Vagina (tissue), 2 donors: ENCODE data around the gene PPIAL4G. TPM values are rescaled to one million over a fixed set of nuclear protein-coding genes. Genes with fewer than 3 reads are reported as not detected.
"Not testable (repeated sequence)": the region's sequence is repeated elsewhere in the genome, so short reads cannot be mapped to it uniquely, and the experiment has no call there.

ENCODE experiments used
- DNase-seq, 2 donors: peaks; one replicate each; pipeline ENCODE4 v3.0.0-alpha.2; 2017; ENCODE audit errors: extremely low spot score in 2 of 2
- H3K27ac ChIP-seq: fragments of 200-600 bp; sonication (generic); one replicate; pipeline ENCODE4 v1.5.1; 2019
- H3K27me3 ChIP-seq: fragments of 200-600 bp; sonication (generic); one replicate; pipeline ENCODE4 v1.5.1; 2019
- H3K36me3 ChIP-seq, 2 donors: fragments of 200-600 bp; sonication (generic); one replicate each; pipeline ENCODE4 v1.5.1; 2017 to 2019
- H3K4me1 ChIP-seq: fragments of 200-600 bp; sonication (generic); one replicate; pipeline ENCODE4 v1.5.1; 2019
- H3K4me3 ChIP-seq, 2 donors: fragments of 200-600 bp; sonication (generic); 1 replicate in 1 of 2; 2 replicates in 1 of 2; pipeline ENCODE4 v1.5.1; 2016 to 2019
- H3K9me3 ChIP-seq: fragments of 200-600 bp; sonication (generic); one replicate; pipeline ENCODE4 v1.5.1; 2019
- POLR2A ChIP-seq, 2 donors: fragments of 450-650 bp; IDR thresholded peaks; one replicate each; pipeline ENCODE4 v1.6.1; 2017; ENCODE audit warnings: antibody characterized with exemption in 2 of 2, mild to moderate bottlenecking in 2 of 2, moderate library complexity in 2 of 2
- POLR2AphosphoS5 ChIP-seq, 2 donors: sonication (generic); formaldehyde crosslinking; IDR thresholded peaks; one replicate each; pipeline ENCODE4 v1.9.0; 2017; ENCODE audit warnings: antibody characterized with exemption in 2 of 2, mild to moderate bottlenecking in 2 of 2, low read depth in 1 of 2; ENCODE audit not compliant: insufficient read depth in 1 of 2
- intact Hi-C: fragments of 100-400 bp; cut with DNase I; formaldehyde crosslinking; loops from one replicate; pipeline ENCODE4 v1.15.1; 2023
- small RNA-seq: library from RNA; depleted of rRNA; stranded (forward); fragments of <200 nt; gene quantifications from one replicate; pipeline ENCODE3, GENCODE V24; 2016
- total RNA-seq: library from RNA; depleted of rRNA; stranded (reverse); fragments of >200 nt; gene quantifications from one replicate; pipeline ENCODE4 v1.2.3, GENCODE V29; 2016
- TF ChIP-seq, protein P1 (sequence below), 3 experiments: fragments of 450-650 bp in 2 of 3; fragments of 200-600 bp in 1 of 3; sonication (generic) in 1 of 3; IDR thresholded peaks; one replicate each; pipeline ENCODE4 v1.5.1; 2017 to 2019; ENCODE audit warnings: antibody characterized with exemption in 3 of 3, mild to moderate bottlenecking in 2 of 3, moderate library complexity in 2 of 3

PPIAL4G gene
- total RNA-seq, 1 donor from 2014 or later = not detected

DNA sequence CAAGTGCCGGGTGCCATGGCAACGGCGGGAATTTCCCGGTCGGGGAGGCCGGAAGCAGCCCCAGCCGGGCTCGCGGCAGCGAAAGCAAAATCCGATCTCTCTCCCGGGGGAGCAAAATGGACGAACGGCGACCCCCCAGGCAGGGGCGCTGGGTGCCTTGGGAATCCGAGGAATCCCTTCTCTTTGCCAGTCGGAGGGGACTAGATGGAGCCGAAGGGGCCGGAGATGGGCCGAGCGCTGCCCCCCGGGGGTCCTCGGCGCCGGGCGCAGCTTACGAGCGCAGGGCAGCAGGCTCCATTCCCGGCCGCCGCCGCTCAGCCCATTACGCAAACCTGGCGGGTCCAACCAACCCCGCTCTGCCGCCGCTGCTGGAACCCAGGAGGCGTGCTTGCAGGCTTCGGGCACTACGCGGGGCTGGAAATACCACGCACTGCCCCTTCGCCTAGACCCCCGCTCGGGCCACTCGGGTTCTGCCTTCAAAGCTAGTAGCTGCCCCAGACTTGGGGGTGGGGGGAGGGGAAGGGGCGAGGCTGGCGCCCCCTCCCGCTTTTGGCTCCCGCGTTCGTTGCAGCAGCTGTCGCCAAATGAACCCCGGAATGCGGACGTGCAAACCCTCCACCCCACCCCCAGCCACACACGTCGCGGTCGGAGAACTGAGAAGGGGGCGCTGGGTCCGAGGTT lies 24.1 kb downstream of the PPIAL4G start:
- Histone ChIP-seq H3K27ac (peak overlapping the region; percentile 71), H3K4me3 (peak overlapping the region; percentile 54 to 58)
- H3K27me3 ChIP-seq, intact Hi-C loops, H3K36me3 ChIP-seq, H3K9me3 ChIP-seq, H3K4me1 ChIP-seq: not testable (repeated sequence)
- DNase-seq = peak in 1 of 2 donors; percentile 76
- peak in 1 of 2 donors; percentile 30 for TF ChIP-seq POLR2AphosphoS5 (IDR thresholded peaks at IDR 0.05; ENCODE audit: insufficient read depth in 1 of 2, low read depth in 1 of 2)

DNA sequence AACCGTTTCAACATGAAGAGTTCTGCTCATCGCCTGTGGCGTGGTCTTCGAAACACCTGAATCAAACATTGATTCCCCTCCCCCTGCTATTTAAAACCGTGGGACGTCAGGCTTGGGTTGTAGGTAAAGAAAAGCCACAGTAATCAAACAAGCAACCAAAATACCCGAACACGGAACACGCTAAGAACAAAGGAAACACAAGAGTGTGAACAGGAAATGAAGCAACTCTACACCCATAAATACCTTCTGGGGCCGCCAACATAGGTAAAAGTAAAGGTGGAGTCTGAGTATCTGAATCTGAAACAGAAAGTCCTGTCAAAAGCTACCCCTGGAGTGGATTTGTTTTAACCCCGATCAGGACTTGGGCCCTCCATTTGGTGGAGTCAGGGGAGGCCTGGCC lies 24.7 kb downstream of the PPIAL4G start:
- H3K27me3 ChIP-seq, intact Hi-C loops, H3K9me3 ChIP-seq, H3K36me3 ChIP-seq, DNase-seq, H3K4me1 ChIP-seq: not testable (repeated sequence)
- Histone ChIP-seq H3K27ac (peak overlapping the region; percentile 71), H3K4me3 (peak overlapping the region; percentile 54 to 58)

DNA sequence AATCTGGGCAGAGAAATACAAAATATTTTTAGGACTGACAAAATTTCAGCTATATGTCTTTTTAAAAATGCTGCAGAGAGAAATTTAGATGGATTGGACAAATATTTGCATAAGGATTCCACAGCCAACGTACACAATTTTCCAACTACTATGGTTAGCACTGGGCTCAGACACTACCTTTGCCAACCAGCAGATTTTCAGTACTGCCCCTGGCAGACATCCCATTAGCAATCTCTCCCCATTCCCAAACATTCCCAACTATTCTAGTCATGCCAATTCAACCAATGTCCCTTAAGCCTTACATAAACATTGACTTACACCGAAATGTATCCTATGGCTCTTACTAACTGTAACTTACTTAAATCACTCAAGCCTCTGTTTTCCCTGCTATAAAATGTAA lies 30.3 kb downstream of the PPIAL4G start:
- H3K36me3 ChIP-seq, H3K9me3 ChIP-seq, H3K27ac ChIP-seq, H3K27me3 ChIP-seq, DNase-seq, H3K4me3 ChIP-seq, H3K4me1 ChIP-seq, intact Hi-C loops: not testable (repeated sequence)

DNA sequence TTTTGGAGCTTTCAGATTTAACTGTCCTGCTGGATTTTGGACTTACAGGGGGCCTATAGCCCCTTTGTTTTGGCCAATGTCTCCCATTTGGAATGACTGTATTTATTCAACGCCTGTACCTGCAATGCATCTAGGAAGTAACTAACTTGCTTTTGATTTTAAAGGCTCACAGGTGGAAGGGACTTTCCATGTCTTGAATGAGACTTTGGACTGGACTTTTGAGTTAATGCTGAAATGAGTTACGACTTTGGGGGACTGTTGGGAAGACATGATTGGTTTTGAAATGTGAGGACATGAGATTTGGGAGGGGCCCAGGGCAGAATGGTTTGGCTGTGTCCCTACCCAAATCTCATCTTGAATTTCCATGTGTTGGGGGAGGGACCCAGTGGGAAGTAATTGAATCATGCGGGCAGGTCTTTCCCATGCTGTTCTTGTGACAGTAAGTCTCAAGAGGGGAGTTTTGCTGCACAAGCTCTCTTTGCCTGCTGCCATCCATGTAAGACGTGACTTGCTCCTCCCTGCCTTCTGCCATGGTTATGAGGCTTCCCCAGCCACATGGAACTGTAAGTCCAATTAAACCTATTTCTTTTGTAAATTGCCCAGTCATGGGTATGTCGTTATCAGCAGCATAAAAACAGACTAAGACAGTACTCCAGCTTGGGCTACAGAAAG lies 43.3 kb downstream of the PPIAL4G start:
- H3K36me3 ChIP-seq, H3K4me1 ChIP-seq, H3K9me3 ChIP-seq, H3K27me3 ChIP-seq, DNase-seq, H3K4me3 ChIP-seq, intact Hi-C loops, H3K27ac ChIP-seq: not testable (repeated sequence)

DNA sequence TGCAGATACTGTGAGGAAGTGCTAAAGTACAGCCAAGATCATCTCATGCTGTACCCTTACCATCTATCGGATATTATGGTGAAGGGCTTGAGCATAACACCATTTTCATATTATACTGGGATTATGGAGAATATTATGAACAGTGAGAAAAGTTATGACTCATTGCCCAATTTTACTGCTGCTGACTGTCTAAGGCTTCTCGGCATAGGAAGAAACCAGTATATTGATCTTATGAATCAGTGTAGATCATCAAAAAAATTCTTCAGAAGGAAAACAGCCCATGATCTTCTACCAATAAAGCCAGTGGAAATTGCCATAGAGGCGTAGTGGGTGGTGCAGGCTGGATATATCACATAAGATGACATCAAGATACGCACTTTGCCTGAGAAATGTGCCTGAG lies 47.7 kb downstream of the PPIAL4G start:
- H3K9me3 ChIP-seq = no peaks in the 10 kb centered on the region
- DNase-seq = no peak
- no peaks in the 10 kb centered on the region for H3K36me3 ChIP-seq
- intact Hi-C loops = no loop called here
- no peak overlapping the region for H3K4me3 ChIP-seq
- H3K4me1 ChIP-seq = peaks cover 5% of the 10 kb centered on the region
- no peaks in the 10 kb centered on the region for H3K27me3 ChIP-seq
- TF ChIP-seq, protein P1, sequence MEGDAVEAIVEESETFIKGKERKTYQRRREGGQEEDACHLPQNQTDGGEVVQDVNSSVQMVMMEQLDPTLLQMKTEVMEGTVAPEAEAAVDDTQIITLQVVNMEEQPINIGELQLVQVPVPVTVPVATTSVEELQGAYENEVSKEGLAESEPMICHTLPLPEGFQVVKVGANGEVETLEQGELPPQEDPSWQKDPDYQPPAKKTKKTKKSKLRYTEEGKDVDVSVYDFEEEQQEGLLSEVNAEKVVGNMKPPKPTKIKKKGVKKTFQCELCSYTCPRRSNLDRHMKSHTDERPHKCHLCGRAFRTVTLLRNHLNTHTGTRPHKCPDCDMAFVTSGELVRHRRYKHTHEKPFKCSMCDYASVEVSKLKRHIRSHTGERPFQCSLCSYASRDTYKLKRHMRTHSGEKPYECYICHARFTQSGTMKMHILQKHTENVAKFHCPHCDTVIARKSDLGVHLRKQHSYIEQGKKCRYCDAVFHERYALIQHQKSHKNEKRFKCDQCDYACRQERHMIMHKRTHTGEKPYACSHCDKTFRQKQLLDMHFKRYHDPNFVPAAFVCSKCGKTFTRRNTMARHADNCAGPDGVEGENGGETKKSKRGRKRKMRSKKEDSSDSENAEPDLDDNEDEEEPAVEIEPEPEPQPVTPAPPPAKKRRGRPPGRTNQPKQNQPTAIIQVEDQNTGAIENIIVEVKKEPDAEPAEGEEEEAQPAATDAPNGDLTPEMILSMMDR (IDR thresholded peaks at IDR 0.05) = no peak
- TF ChIP-seq POLR2AphosphoS5 (IDR thresholded peaks at IDR 0.05; ENCODE audit: insufficient read depth in 1 of 2, low read depth in 1 of 2) (no peak), POLR2A (IDR thresholded peaks at IDR 0.05) (no peak)
- H3K27ac ChIP-seq = no peak overlapping the region

DNA sequence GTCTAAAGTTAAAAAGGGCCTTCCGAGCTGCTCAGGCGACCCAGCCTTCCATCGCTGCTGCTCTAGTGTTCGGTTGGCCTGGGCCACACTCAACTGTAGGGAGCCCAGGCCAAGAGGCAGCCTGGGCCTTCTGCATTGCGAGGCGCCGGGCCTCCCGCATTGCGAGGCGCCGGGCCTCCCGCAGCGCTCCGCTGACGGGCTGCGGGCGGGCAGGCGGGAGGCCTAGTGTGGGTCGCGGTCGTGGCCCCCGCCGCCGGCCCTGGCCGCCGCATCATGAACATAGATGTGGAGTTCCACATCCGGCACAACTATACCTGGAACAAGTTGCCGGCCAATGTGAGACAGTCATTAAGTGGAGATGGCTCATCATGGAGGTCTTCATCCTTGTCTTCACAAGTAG lies 48.3 kb downstream of the PPIAL4G start:
- no peaks in the 10 kb centered on the region for H3K36me3 ChIP-seq
- no peak overlapping the region for H3K4me3 ChIP-seq
- H3K9me3 ChIP-seq = no peaks in the 10 kb centered on the region
- no peaks in the 10 kb centered on the region for H3K27me3 ChIP-seq
- no peak overlapping the region for H3K27ac ChIP-seq
- DNase-seq = no peak
- H3K4me1 ChIP-seq = peaks cover 5% of the 10 kb centered on the region
- no peak for TF ChIP-seq POLR2A (IDR thresholded peaks at IDR 0.05)
- TF ChIP-seq, protein P1 (IDR thresholded peaks at IDR 0.05) = no peak
- no peak for TF ChIP-seq POLR2AphosphoS5 (IDR thresholded peaks at IDR 0.05; ENCODE audit: insufficient read depth in 1 of 2, low read depth in 1 of 2)
- intact Hi-C loops = no loop called here

DNA sequence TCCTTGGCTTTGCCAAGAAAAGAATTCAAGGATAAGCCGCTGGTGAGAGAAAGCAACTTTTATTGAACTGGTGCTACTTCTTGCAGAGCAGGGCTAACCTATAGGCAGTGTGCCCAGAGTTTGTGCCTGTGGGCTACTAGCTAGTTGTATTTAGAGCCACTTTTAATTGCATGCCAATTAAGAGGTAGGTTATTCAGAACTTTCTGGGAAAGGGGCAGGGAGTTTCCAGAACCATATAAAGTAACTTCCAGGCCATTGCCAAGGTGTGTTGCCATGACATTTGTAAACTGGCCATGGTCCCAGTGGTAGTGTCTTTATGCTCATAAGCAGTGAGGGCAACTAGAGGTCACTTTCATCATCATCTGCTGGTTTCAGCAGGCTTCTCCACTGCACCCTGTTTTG lies 50.2 kb downstream of the PPIAL4G start:
- H3K27ac ChIP-seq, H3K27me3 ChIP-seq, H3K36me3 ChIP-seq, H3K4me3 ChIP-seq, H3K4me1 ChIP-seq, intact Hi-C loops, DNase-seq, H3K9me3 ChIP-seq: not testable (repeated sequence)

Small RNA genes within 50 kb of the gene (small RNA-seq; reads per million reads assigned to genes)
- gene RF00003 = not detected

Other genes starting within 250 kb of the PPIAL4G start
- gene NBPF14, start 112.7 kb upstream of the PPIAL4G start, total RNA-seq = 53.3 TPM